ENCODE measurements around the gene FOXRED1.

GRCh38 chr11:126263489-126263888 is 5.5 kb upstream of the FOXRED1 start:
- TF ChIP-seq CTCF (IDR thresholded peaks at IDR 0.05) (no peak), EZH2 (IDR thresholded peaks at IDR 0.05; ENCODE audit: borderline replicate concordance, insufficient read depth, low read depth, low read length, poor library complexity, severe bottlenecking) (no peak)
